ENCODE results near the gene THBS2. TPM values are rescaled to one million over a fixed set of nuclear protein-coding genes. Genes with fewer than 3 reads are reported as not detected.
A peak's percentile ranks its signal among the peaks of the same experiment; 100 is the strongest.

Gene THBS2
- total and polyA plus RNA-seq, 12 donors, result 5.2 to 45.9 (median 10.7) TPM

GRCh38 chr6:169288591-169288990 lies 34.9 kb upstream of the THBS2 start:
- peak overlapping the region in 8 of 10 donors; percentile 15 to 87 (median 79) for H3K27ac ChIP-seq
- H3K27me3 ChIP-seq, result no peaks in the 10 kb centered on the region
- WGBS, 2 donors, result 60 to 72% methylated on average over 10 of the region's 10 CpGs
- no peaks in the 10 kb centered on the region for H3K36me3 ChIP-seq
- peak in 1 of 9 donors; percentile 18 for TF ChIP-seq CTCF (IDR thresholded peaks at IDR 0.05)
- DNase-seq, result peak in 1 of 2 donors; percentile 40
- ATAC-seq, result peak in 7 of 8 donors; percentile 26 to 80 (median 45)
- peaks cover 0 to 36% (median 6%) of the 10 kb centered on the region in 9 donors for H3K4me1 ChIP-seq
- no peak overlapping the region for H3K4me3 ChIP-seq
- H3K9me3 ChIP-seq, result no peaks in the 10 kb centered on the region
- intact Hi-C loops (cut with DNase I), result no loop called here

GRCh38 chr6:169287675-169288074 lies 34.0 kb upstream of the THBS2 start:
- Histone ChIP-seq H3K4me3 (no peak overlapping the region), H3K9me3 (no peaks in the 10 kb centered on the region), H3K36me3 (no peaks in the 10 kb centered on the region), H3K4me1 (peaks cover 0 to 28% (median 6%) of the 10 kb centered on the region in 9 donors), H3K27me3 (peaks cover 0 to 8% (median 0%) of the 10 kb centered on the region in 7 donors), H3K27ac (peak overlapping the region in 3 of 10 donors; percentile 82 to 87 (median 84))
- DNase-seq, result no peak
- ATAC-seq, result no peak
- TF ChIP-seq CTCF (IDR thresholded peaks at IDR 0.05), result no peak
- WGBS, 2 donors, result 62 to 83% methylated on average over 6 of the region's 6 CpGs
- intact Hi-C loops (cut with DNase I), result no loop called here

DNA sequence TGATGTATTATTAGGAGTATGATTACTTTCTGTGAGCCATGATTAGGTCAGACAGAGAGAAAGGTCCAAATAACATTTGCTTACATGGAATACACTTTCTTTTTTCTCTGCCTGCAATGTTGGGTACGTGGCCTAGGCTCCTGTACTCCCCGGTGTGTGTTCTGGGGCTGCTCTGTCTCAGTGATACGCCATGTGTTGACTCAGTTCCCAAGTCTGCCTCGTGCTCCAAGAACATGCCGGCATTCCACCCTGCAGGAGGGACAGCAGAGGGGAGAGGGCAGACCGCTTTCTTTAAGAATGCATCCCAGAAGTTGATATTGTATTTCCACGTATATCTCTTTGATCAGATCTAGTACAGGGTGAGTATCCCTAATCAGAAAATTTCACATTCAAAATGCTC lies 33.3 kb upstream of the THBS2 start:
- WGBS, 2 donors, result 81% methylated on average over 7 of the region's 7 CpGs
- no peak overlapping the region for H3K27ac ChIP-seq
- H3K4me3 ChIP-seq, result no peak overlapping the region
- no peak for TF ChIP-seq CTCF (IDR thresholded peaks at IDR 0.05)
- H3K27me3 ChIP-seq, result peaks cover 0 to 12% (median 4%) of the 10 kb centered on the region in 7 donors
- intact Hi-C loops (cut with DNase I), result no loop called here
- DNase-seq (no peak), ATAC-seq (no peak)
- H3K9me3 ChIP-seq, result no peaks in the 10 kb centered on the region
- peaks cover 0 to 24% (median 5%) of the 10 kb centered on the region in 9 donors for H3K4me1 ChIP-seq
- H3K36me3 ChIP-seq, result no peaks in the 10 kb centered on the region

DNA sequence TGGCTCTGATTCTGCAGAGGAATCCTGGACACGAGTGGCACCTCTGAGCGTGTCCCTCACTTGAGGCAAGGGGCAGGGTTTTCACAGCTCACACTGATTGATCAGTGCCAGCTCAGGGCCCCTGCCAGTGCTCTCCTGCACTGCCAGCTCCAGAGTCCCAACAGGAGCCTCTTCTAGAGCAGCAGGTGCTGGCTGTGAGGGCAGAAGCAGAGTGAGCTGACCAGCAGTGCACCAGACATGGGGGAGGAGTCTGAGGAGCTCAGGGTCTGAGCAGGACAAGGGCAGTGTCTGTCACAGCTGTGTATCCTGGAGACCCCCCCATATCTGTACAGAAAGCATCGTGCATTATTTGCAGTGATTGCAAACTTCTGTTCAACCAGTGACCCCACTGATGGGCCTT lies 31.5 kb upstream of the THBS2 start:
- WGBS, 2 donors, result 76 to 82% methylated on average over 3 of the region's 3 CpGs
- intact Hi-C loops (cut with DNase I), result no loop called here
- Histone ChIP-seq H3K9me3 (no peaks in the 10 kb centered on the region), H3K4me3 (no peak overlapping the region), H3K4me1 (peaks cover 0 to 19% (median 5%) of the 10 kb centered on the region in 9 donors), H3K36me3 (no peaks in the 10 kb centered on the region), H3K27me3 (peaks cover 0 to 12% (median 4%) of the 10 kb centered on the region in 7 donors), H3K27ac (no peak overlapping the region)
- no peak for TF ChIP-seq CTCF (IDR thresholded peaks at IDR 0.05)
- DNase-seq (no peak), ATAC-seq (no peak)

Data from heart right ventricle (tissue), 16 donors.